Stomach smooth muscle (tissue), 2 donors: ENCODE results near the gene GSTO2.

ENCODE experiments used
- H3K27ac ChIP-seq: one replicate; pipeline ENCODE4 v1.7.0; 2013; ENCODE audit warnings: mild to moderate bottlenecking, low read length, inconsistent platforms
- H3K27me3 ChIP-seq, 2 donors: one replicate each; pipeline ENCODE4 v1.7.0; 2013; ENCODE audit warnings: low read length in 2 of 2; ENCODE audit not compliant: insufficient read depth in 2 of 2, control insufficient read depth in 1 of 2
- H3K36me3 ChIP-seq, 2 donors: one replicate each; pipeline ENCODE4 v1.7.0; 2013; ENCODE audit warnings: low read length in 2 of 2; ENCODE audit not compliant: control insufficient read depth in 2 of 2, insufficient read depth in 2 of 2
- H3K4me1 ChIP-seq: one replicate; pipeline ENCODE4 v1.7.0; 2013; ENCODE audit warnings: low read length; ENCODE audit not compliant: control insufficient read depth, insufficient read depth
- H3K4me3 ChIP-seq, 2 donors: one replicate each; pipeline ENCODE4 v1.7.0; 2013; ENCODE audit warnings: low read length in 2 of 2
- H3K9ac ChIP-seq, 2 donors: one replicate each; pipeline ENCODE4 v1.7.0; 2013; ENCODE audit warnings: low read length in 2 of 2, mild to moderate bottlenecking in 1 of 2
- H3K9me3 ChIP-seq, 2 donors: one replicate each; pipeline ENCODE4 v1.7.0; 2013; ENCODE audit warnings: low read length in 2 of 2; ENCODE audit not compliant: control insufficient read depth in 2 of 2
- donor health status: healthy.
- donor health status: Pancreatic carcinoma.

Gene GSTO2

DNA sequence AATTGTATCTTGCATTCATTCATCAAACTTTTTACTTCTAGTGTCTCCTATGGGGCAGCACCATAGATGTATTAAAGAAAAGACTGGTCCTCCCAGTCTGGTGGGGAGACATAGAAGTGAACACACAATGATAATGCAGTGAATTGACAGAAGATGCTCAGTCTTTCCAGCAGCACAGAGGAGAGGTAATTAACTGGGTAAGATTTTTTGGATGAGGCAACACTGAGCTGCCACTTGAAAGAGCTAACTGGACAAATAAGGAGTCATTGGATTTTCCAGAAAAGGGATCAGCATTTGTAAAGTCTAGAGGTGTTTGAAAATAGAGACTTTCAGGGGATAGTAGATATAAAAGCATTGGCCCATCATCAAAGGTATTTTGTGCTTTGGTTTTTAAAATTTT, 76.5 kb downstream of the GSTO2 start:
- no peaks in the 10 kb centered on the region for H3K9me3 ChIP-seq
- no peaks in the 10 kb centered on the region for H3K27me3 ChIP-seq
- H3K27ac ChIP-seq: no peak overlapping the region
- H3K36me3 ChIP-seq: no peaks in the 10 kb centered on the region
- no peak overlapping the region for H3K4me3 ChIP-seq
- no peak overlapping the region for H3K9ac ChIP-seq
- peaks cover 8% of the 10 kb centered on the region for H3K4me1 ChIP-seq

DNA sequence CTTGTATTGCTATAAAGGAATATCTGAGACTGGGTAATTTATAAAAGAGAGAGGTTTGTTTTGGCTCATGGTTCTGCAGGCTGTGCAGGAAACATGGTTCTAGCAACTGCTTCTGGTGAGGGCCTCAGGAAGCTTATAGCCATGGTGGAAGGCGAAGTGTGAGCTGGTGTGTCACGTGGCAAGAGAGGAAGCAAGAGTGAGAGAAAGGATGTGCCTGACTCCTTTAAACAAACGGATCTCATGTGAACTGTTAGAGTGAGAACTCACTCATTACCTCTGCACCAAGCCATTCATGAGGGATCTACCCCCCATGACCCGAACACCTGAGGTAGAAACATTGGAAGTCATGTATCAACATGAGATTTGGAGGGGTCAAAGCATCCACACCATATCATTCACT, 77.0 kb downstream of the GSTO2 start:
- H3K27me3 ChIP-seq: no peaks in the 10 kb centered on the region

DNA sequence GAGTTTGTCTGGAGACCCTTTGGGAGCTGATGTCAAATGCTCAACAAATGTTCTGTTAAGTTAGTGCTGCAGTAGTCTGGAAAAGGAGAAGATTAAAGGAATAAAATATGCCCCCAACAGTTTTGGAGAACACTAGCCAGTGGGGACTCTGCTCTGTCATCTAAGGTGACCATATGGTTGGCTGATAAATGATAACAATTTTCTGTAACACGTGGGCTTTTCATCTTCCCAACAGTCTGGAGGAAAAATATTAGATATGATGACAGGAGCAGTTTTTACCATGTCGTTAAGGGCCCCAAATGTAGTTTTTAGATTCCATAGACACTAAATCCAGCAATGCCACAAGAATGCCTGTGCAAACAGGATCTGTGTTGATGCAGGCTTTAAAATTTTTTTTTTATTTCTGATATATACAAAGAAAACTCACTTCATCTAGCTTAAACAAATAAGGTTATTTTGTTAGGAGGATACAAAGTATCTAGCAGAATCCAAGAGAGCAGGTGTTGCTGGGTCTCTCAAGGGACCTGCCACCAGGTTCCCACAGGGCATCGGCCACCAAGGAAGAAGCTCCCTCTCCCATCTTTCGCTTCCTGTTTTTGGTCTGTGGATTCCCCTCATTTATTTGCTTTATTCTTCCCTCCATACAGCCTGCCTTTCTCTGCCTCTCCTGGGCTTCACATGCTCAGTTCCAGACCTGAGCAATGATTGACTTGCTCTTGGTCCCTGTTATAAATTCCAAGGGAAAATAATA, 78.5 kb downstream of the GSTO2 start:
- H3K9me3 ChIP-seq: no peaks in the 10 kb centered on the region
- H3K4me1 ChIP-seq: peaks cover 8% of the 10 kb centered on the region
- no peak overlapping the region for H3K9ac ChIP-seq
- H3K27ac ChIP-seq: no peak overlapping the region
- H3K27me3 ChIP-seq: no peaks in the 10 kb centered on the region
- H3K36me3 ChIP-seq: no peaks in the 10 kb centered on the region
- no peak overlapping the region for H3K4me3 ChIP-seq

More for the DNA sequence above, 77.0 kb downstream of the GSTO2 start:
- H3K9ac ChIP-seq: no peak overlapping the region
- H3K36me3 ChIP-seq: no peaks in the 10 kb centered on the region
- peaks cover 8% of the 10 kb centered on the region for H3K4me1 ChIP-seq
- H3K4me3 ChIP-seq: no peak overlapping the region
- H3K9me3 ChIP-seq: no peaks in the 10 kb centered on the region
- no peak overlapping the region for H3K27ac ChIP-seq

GRCh38 chr10:104348601-104349000, 79.6 kb downstream of the GSTO2 start:
- H3K27ac ChIP-seq: no peak overlapping the region
- H3K27me3 ChIP-seq: no peaks in the 10 kb centered on the region
- no peak overlapping the region for H3K9ac ChIP-seq
- no peak overlapping the region for H3K4me3 ChIP-seq
- no peaks in the 10 kb centered on the region for H3K9me3 ChIP-seq
- peaks cover 15% of the 10 kb centered on the region for H3K4me1 ChIP-seq
- H3K36me3 ChIP-seq: no peaks in the 10 kb centered on the region

DNA sequence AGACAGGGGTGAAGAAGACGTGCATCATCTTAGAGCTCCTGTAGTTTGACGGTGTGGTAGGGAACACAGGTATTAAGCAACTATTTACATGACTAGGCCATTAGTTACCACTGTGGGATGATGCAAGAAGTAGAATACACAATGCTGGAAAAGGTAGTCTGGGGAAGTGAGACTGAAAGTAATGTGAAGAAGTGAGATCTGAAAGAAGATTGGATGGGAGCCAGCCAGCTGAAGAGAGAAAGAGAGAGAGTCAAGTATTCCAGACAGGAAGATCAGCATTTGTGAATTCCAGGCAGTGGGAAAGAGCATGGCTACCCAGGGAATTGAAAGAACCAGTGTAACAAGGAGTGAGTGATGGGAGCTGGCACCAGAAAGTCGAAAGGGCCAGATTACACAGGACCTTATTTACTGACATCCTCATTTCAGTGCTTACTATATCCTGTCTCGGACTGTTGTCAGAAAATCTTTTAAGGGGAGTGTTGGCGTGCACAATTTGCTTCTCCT, 80.7 kb downstream of the GSTO2 start:
- Histone ChIP-seq H3K9me3 (no peaks in the 10 kb centered on the region), H3K36me3 (no peaks in the 10 kb centered on the region), H3K27ac (no peak overlapping the region), H3K4me3 (peak overlapping the region; percentile 31 to 58), H3K27me3 (no peaks in the 10 kb centered on the region), H3K4me1 (peaks cover 19% of the 10 kb centered on the region), H3K9ac (peak overlapping the region; percentile 8 to 37)

DNA sequence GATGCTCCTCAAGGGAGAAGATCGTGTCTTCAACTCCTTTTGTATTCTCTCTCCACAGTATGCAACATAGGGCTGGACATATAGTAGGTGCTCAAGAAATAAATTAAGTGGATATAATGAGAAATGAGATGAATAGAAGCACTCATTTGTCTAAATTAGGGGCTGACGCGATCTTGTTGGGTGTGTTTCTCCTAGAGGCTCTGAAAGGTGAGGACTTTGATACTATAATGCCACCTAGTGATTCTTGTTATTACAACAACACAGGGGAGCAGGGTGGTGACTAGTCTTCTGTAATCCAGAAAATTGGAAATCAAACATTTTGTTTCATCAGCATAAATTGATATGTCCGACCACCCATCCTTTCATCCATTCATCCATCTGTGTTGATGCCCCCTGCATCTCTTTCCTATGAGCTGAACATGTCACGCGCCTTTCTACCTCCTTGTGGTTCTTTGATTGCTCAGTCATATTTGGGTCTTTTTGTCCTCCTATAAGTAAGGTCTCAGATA, 81.2 kb downstream of the GSTO2 start:
- Histone ChIP-seq H3K9me3 (no peaks in the 10 kb centered on the region), H3K4me1 (peaks cover 19% of the 10 kb centered on the region), H3K9ac (peak overlapping the region; percentile 8 to 37), H3K4me3 (peak overlapping the region; percentile 31 to 58), H3K27me3 (no peaks in the 10 kb centered on the region), H3K36me3 (no peaks in the 10 kb centered on the region), H3K27ac (no peak overlapping the region)

DNA sequence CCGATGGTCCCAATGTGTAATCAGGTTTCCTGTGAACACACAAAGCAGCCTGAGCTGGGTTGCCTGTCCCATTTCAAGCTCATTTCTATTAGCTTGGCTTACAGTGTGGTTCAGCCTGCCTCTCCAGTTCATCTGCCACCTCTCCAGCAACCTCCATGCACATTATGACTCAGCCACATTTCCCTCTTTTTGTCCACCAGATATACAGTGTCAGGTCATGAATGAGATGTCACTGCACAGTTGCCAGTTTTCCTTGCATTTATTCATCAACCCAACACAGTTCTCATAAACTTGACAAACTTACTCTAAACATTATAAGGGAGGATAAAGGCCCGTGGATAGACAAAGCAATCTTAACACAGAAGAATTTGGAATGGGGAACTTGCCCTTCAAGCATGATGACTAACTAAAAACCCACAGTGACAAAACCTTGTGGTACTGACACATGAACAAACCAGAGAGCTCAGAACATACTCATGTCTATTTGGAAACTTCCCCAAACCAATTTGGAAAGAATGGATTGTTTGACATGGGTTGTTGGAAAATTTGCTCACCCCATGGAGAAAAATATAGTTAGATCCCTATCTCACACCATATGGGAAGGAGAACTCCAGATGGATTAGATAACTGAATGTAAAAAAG, 82.2 kb downstream of the GSTO2 start:
- H3K4me3 ChIP-seq: no peak overlapping the region
- no peaks in the 10 kb centered on the region for H3K36me3 ChIP-seq
- no peak overlapping the region for H3K9ac ChIP-seq
- H3K27ac ChIP-seq: no peak overlapping the region
- H3K9me3 ChIP-seq: no peaks in the 10 kb centered on the region
- H3K4me1 ChIP-seq: peaks cover 19% of the 10 kb centered on the region
- H3K27me3 ChIP-seq: no peaks in the 10 kb centered on the region

- H3K9ac ChIP-seq: no peak overlapping the region
- no peaks in the 10 kb centered on the region for H3K36me3 ChIP-seq
- no peak overlapping the region for H3K27ac ChIP-seq
- no peaks in the 10 kb centered on the region for H3K27me3 ChIP-seq
- H3K4me3 ChIP-seq: no peak overlapping the region
- no peaks in the 10 kb centered on the region for H3K9me3 ChIP-seq
- peaks cover 19% of the 10 kb centered on the region for H3K4me1 ChIP-seq
Observed at GRCh38 chr10:104351919-104352318, 82.9 kb downstream of the GSTO2 start.

DNA sequence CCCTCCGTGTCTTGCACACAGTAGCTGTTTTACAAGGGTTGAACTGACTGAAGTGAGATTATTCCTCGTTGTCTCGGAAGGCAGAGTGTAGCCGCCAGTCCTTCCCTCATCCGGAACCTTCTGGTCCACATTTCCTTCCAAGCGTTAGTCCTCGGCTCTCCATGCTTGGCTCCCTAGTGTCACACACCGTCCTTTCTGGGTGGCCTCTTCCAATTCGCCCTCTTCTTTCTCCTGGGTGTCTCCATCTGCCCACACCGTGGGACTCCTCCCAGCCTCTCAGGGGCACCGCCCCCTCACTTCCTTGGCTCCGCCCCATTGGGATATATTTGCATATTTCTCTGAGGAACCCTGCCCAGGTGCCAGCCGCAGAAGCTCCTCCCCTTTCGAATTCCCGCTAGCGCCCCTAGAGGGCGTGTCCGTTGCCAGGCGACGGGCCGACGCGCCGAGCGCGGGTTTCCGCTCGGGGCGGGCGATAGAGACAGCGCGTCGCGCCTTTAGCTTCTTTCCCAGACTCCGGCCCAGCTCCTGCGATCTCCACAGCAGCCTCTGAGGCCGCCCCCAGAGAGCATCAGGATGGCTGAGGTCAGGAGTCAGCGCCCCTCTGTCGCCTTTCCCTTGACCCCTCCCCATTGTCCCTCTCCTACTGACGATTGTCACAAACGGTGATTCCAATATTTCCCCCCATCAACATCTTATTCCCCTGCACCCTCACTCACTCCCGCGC, 84.5 kb downstream of the GSTO2 start, which contains the start of gene CFAP58:
TSS of gene CFAP58 (plus strand) at position 509 of the 724 bp plus-strand sequence. CDS start at position 574, 65 bp downstream.
- no peaks in the 10 kb centered on the region for H3K36me3 ChIP-seq
- no peaks in the 10 kb centered on the region for H3K27me3 ChIP-seq
- peak within 1 kb of the TSS; percentile 14 to 33 for H3K9ac ChIP-seq
- peaks cover 19% of the 10 kb centered on the region for H3K4me1 ChIP-seq
- no peaks in the 10 kb centered on the region for H3K9me3 ChIP-seq
- peak within 1 kb of the TSS; percentile 65 to 79 for H3K4me3 ChIP-seq
- H3K27ac ChIP-seq: no peak within 1 kb of the TSS
